ENCODE measurements around the gene WTIP.
A peak's percentile ranks its signal among the peaks of the same experiment; 100 is the strongest.

The WTIP gene

GRCh38 chr19:34479396-34479795 lies 2.2 kb upstream of the WTIP start:
- no peak for DNase-seq

- DNase-seq: no peak
Observed at GRCh38 chr19:34480491-34480890, 1.1 kb upstream of the WTIP start.

- DNase-seq: no peak
Observed at GRCh38 chr19:34481861-34482379, 362 bp downstream of the WTIP start.

- no peak for DNase-seq
Observed at GRCh38 chr19:34482380-34483250, 1.1 kb downstream of the WTIP start.

GRCh38 chr19:34484328-34484727 lies 2.8 kb downstream of the WTIP start:
- no peak for DNase-seq

GRCh38 chr19:34485831-34486230 lies 4.3 kb downstream of the WTIP start:
- DNase-seq: no peak

- DNase-seq: no peak
Observed at GRCh38 chr19:34487651-34488051, 6.1 kb downstream of the WTIP start.

- no peak for DNase-seq
Observed at GRCh38 chr19:34489175-34489574, 7.6 kb downstream of the WTIP start.

- DNase-seq: no peak
Observed at GRCh38 chr19:34490141-34490766, 8.7 kb downstream of the WTIP start.

- no peak for DNase-seq
Observed at GRCh38 chr19:34493038-34493648, 11.6 kb downstream of the WTIP start.

GRCh38 chr19:34493649-34494044 lies 12.1 kb downstream of the WTIP start:
- DNase-seq: no peak

GRCh38 chr19:34494601-34495000 lies 13.0 kb downstream of the WTIP start:
- DNase-seq: no peak

- no peak for DNase-seq
Observed at GRCh38 chr19:34495416-34495815, 13.9 kb downstream of the WTIP start.

GRCh38 chr19:34497112-34497805 lies 15.7 kb downstream of the WTIP start:
- DNase-seq: no peak

GRCh38 chr19:34499155-34499834 lies 17.7 kb downstream of the WTIP start:
- no peak for DNase-seq

- no peak for DNase-seq
Observed at GRCh38 chr19:34500656-34501120, 19.1 kb downstream of the WTIP start.

- peak; percentile 45 for DNase-seq
Observed at GRCh38 chr19:34501339-34502320, 20.1 kb downstream of the WTIP start.

GRCh38 chr19:34502582-34503411 lies 21.2 kb downstream of the WTIP start:
- DNase-seq: no peak

GRCh38 chr19:34503531-34504272 lies 22.1 kb downstream of the WTIP start:
- no peak for DNase-seq
